ENCODE measurements around the gene CPD. TPM values are rescaled to one million over a fixed set of nuclear protein-coding genes. Genes with fewer than 3 reads are reported as not detected.

The CPD gene
- total and polyA plus RNA-seq, 2 of the 13 experiments (the other 11 are each of a cell fraction or from before 2014, with no cell fraction given) = 46.1 to 72.3 TPM

DNA sequence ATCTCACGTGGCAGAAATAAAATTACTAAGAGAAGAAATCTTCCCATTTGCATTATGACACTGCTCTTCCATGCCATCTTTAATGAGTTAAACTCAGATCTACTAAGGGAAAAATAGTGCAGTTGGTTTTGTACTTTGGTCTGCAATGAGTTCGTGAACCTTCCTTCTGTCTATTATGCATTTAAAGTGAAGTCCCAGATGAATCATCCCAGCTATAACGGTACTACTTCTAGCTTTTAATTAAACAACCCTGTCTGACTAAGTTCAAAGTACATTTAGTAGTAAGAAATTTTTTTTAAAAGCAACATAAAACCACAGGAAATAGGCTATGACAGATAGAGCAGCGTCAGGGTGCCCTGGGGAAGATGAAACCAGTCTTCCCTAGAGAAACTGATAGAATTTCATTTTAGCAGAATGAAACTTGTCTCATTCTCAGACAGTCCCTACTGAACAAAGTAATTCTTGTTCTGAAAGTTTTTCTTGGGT, 46.6 kb upstream of the CPD start (continued):
- TF ChIP-seq, protein P1, sequence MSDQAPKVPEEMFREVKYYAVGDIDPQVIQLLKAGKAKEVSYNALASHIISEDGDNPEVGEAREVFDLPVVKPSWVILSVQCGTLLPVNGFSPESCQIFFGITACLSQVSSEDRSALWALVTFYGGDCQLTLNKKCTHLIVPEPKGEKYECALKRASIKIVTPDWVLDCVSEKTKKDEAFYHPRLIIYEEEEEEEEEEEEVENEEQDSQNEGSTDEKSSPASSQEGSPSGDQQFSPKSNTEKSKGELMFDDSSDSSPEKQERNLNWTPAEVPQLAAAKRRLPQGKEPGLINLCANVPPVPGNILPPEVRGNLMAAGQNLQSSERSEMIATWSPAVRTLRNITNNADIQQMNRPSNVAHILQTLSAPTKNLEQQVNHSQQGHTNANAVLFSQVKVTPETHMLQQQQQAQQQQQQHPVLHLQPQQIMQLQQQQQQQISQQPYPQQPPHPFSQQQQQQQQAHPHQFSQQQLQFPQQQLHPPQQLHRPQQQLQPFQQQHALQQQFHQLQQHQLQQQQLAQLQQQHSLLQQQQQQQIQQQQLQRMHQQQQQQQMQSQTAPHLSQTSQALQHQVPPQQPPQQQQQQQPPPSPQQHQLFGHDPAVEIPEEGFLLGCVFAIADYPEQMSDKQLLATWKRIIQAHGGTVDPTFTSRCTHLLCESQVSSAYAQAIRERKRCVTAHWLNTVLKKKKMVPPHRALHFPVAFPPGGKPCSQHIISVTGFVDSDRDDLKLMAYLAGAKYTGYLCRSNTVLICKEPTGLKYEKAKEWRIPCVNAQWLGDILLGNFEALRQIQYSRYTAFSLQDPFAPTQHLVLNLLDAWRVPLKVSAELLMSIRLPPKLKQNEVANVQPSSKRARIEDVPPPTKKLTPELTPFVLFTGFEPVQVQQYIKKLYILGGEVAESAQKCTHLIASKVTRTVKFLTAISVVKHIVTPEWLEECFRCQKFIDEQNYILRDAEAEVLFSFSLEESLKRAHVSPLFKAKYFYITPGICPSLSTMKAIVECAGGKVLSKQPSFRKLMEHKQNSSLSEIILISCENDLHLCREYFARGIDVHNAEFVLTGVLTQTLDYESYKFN (CRISPR knock-in tag; conservative IDR thresholded peaks at IDR 0.05) = peak; percentile 77
- TF ChIP-seq, protein P2, sequence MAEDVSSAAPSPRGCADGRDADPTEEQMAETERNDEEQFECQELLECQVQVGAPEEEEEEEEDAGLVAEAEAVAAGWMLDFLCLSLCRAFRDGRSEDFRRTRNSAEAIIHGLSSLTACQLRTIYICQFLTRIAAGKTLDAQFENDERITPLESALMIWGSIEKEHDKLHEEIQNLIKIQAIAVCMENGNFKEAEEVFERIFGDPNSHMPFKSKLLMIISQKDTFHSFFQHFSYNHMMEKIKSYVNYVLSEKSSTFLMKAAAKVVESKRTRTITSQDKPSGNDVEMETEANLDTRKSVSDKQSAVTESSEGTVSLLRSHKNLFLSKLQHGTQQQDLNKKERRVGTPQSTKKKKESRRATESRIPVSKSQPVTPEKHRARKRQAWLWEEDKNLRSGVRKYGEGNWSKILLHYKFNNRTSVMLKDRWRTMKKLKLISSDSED (CRISPR knock-in tag; IDR thresholded peaks at IDR 0.05) = no peak
- TF ChIP-seq, protein P3, sequence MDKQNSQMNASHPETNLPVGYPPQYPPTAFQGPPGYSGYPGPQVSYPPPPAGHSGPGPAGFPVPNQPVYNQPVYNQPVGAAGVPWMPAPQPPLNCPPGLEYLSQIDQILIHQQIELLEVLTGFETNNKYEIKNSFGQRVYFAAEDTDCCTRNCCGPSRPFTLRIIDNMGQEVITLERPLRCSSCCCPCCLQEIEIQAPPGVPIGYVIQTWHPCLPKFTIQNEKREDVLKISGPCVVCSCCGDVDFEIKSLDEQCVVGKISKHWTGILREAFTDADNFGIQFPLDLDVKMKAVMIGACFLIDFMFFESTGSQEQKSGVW (CRISPR knock-in tag; IDR thresholded peaks at IDR 0.05; ENCODE audit: borderline replicate concordance) = no peak
- TF ChIP-seq SNAPC2 (CRISPR knock-in tag; IDR thresholded peaks at IDR 0.05) (no peak), DNMT1 (CRISPR knock-in tag; IDR thresholded peaks at IDR 0.05) (no peak), RXRB (CRISPR knock-in tag; IDR thresholded peaks at IDR 0.05; ENCODE audit: borderline replicate concordance) (peak; percentile 65; the same call in 1 of the 2 replicates), RELA (CRISPR knock-in tag; IDR thresholded peaks at IDR 0.05) (no peak), ZBTB44 (CRISPR knock-in tag; IDR thresholded peaks at IDR 0.05) (no peak), BHLHE40 (IDR thresholded peaks at IDR 0.05; ENCODE audit: low read length) (no peak), ZNF335 (CRISPR knock-in tag; IDR thresholded peaks at IDR 0.05) (no peak), HNRNPUL1 (IDR thresholded peaks at IDR 0.05; ENCODE audit: low read depth, low read length) (no peak), RFX3 (CRISPR knock-in tag; IDR thresholded peaks at IDR 0.05) (no peak)
- TF ChIP-seq, protein P4, sequence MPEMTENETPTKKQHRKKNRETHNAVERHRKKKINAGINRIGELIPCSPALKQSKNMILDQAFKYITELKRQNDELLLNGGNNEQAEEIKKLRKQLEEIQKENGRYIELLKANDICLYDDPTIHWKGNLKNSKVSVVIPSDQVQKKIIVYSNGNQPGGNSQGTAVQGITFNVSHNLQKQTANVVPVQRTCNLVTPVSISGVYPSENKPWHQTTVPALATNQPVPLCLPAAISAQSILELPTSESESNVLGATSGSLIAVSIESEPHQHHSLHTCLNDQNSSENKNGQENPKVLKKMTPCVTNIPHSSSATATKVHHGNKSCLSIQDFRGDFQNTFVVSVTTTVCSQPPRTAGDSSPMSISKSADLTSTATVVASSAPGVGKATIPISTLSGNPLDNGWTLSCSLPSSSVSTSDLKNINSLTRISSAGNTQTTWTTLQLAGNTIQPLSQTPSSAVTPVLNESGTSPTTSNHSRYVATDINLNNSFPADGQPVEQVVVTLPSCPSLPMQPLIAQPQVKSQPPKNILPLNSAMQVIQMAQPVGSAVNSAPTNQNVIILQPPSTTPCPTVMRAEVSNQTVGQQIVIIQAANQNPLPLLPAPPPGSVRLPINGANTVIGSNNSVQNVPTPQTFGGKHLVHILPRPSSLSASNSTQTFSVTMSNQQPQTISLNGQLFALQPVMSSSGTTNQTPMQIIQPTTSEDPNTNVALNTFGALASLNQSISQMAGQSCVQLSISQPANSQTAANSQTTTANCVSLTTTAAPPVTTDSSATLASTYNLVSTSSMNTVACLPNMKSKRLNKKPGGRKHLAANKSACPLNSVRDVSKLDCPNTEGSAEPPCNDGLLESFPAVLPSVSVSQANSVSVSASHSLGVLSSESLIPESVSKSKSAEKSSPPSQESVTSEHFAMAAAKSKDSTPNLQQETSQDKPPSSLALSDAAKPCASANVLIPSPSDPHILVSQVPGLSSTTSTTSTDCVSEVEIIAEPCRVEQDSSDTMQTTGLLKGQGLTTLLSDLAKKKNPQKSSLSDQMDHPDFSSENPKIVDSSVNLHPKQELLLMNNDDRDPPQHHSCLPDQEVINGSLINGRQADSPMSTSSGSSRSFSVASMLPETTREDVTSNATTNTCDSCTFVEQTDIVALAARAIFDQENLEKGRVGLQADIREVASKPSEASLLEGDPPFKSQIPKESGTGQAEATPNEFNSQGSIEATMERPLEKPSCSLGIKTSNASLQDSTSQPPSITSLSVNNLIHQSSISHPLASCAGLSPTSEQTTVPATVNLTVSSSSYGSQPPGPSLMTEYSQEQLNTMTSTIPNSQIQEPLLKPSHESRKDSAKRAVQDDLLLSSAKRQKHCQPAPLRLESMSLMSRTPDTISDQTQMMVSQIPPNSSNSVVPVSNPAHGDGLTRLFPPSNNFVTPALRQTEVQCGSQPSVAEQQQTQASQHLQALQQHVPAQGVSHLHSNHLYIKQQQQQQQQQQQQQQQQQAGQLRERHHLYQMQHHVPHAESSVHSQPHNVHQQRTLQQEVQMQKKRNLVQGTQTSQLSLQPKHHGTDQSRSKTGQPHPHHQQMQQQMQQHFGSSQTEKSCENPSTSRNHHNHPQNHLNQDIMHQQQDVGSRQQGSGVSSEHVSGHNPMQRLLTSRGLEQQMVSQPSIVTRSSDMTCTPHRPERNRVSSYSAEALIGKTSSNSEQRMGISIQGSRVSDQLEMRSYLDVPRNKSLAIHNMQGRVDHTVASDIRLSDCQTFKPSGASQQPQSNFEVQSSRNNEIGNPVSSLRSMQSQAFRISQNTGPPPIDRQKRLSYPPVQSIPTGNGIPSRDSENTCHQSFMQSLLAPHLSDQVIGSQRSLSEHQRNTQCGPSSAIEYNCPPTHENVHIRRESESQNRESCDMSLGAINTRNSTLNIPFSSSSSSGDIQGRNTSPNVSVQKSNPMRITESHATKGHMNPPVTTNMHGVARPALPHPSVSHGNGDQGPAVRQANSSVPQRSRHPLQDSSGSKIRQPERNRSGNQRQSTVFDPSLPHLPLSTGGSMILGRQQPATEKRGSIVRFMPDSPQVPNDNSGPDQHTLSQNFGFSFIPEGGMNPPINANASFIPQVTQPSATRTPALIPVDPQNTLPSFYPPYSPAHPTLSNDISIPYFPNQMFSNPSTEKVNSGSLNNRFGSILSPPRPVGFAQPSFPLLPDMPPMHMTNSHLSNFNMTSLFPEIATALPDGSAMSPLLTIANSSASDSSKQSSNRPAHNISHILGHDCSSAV (CRISPR knock-in tag; IDR thresholded peaks at IDR 0.05; ENCODE audit: borderline replicate concordance) = no peak
- TF ChIP-seq, protein P5, sequence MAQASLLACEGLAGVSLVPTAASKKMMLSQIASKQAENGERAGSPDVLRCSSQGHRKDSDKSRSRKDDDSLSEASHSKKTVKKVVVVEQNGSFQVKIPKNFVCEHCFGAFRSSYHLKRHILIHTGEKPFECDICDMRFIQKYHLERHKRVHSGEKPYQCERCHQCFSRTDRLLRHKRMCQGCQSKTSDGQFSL (CRISPR knock-in tag; IDR thresholded peaks at IDR 0.05) = no peak
